ENCODE results near the gene LRRC31. TPM values are rescaled to one million over a fixed set of nuclear protein-coding genes. Genes with fewer than 3 reads are reported as not detected.

LRRC31 gene
- total RNA-seq, 1 donor from 2014 or later, result not detected

DNA sequence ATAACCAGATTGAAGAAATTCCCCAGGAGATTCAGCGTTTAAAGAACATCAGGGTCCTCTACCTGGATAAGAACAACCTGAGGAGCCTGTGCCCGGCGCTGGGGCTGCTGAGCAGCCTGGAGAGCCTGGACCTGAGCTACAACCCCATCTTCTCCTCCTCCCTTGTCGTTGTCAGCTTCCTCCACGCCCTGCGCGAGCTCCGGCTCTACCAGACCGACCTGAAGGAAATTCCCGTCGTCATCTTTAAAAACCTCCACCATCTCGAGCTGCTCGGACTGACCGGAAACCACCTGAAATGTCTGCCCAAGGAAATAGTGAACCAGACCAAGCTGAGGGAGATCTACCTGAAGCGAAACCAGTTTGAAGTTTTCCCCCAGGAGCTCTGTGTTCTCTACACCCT lies 47.6 kb downstream of the LRRC31 start:
- Histone ChIP-seq H3K9me3 (ENCODE audit: control insufficient read depth in 3 of 3, low read length in 3 of 3) (no peaks in the 10 kb centered on the region), H3K36me3 (ENCODE audit: control insufficient read depth in 3 of 3, insufficient read depth in 3 of 3, low read length in 3 of 3) (no peaks in the 10 kb centered on the region), H3K4me3 (ENCODE audit: low read length in 3 of 3) (no peak overlapping the region), H3K4me1 (ENCODE audit: control insufficient read depth in 3 of 3, insufficient read depth in 3 of 3, low read length in 3 of 3) (no peaks in the 10 kb centered on the region), H3K27ac (ENCODE audit: low read depth, low read length) (no peak overlapping the region), H3K9ac (ENCODE audit: low read depth in 1 of 3, low read length in 3 of 3) (no peak overlapping the region), H3K27me3 (ENCODE audit: control insufficient read depth in 3 of 3, insufficient read depth in 3 of 3, low read length in 3 of 3) (peaks cover 0 to 11% (median 5%) of the 10 kb centered on the region in 3 donors)

DNA sequence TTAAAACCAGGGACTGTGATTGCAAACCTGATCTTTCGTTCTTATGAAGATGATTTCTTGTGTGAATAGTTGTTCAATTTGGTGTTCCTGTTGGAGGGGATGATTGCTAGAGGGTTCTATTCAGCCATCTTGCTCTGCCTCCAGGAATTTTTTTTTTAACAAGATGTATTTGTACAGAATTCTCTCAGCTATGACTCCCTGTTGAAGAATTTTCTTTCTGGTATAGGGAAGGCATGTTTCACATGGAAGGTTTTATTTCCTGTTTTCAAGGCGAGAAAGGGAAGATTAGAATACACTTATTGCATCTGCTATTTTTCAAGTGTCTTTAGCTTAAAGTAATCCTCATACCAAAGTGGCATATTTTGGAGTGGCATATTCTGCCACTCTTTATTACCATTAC lies 51.4 kb downstream of the LRRC31 start:
- no peaks in the 10 kb centered on the region for H3K36me3 ChIP-seq (ENCODE audit: control insufficient read depth in 3 of 3, insufficient read depth in 3 of 3, low read length in 3 of 3)
- H3K27ac ChIP-seq (ENCODE audit: low read depth, low read length), result no peak overlapping the region
- peaks cover 3 to 4% (median 4%) of the 10 kb centered on the region in 3 donors for H3K4me1 ChIP-seq (ENCODE audit: control insufficient read depth in 3 of 3, insufficient read depth in 3 of 3, low read length in 3 of 3)
- peaks cover 5 to 15% (median 7%) of the 10 kb centered on the region in 3 donors for H3K27me3 ChIP-seq (ENCODE audit: control insufficient read depth in 3 of 3, insufficient read depth in 3 of 3, low read length in 3 of 3)
- no peaks in the 10 kb centered on the region for H3K9me3 ChIP-seq (ENCODE audit: control insufficient read depth in 3 of 3, low read length in 3 of 3)
- no peak overlapping the region for H3K9ac ChIP-seq (ENCODE audit: low read depth in 1 of 3, low read length in 3 of 3)
- H3K4me3 ChIP-seq (ENCODE audit: low read length in 3 of 3), result no peak overlapping the region

DNA sequence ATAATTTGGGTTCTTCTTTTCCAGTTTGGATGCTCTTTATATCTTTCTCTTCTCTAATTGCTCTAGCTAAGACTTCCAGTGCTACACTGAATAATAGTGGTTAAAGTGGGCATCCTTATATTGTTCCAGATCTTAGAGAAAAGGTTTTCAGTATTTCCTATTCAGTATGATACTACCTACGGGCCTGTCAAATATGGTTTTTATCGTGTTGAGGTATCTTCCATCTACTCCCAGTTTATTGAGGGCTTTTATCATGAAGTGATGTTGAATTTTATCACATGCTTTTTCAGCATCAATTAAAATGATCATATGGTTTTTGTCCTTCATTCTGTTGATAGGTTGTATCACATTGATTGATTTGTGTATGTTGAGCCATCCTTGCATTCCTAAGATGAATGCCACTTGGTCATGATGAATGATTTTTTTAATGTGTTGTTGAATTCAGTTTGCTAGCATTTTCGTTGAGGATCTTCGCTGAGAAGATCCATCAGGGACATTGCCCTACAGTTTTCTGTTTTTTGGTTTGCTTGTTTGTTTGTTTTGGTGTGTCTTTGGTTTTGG lies 54.1 kb downstream of the LRRC31 start:
- no peaks in the 10 kb centered on the region for H3K9me3 ChIP-seq (ENCODE audit: control insufficient read depth in 3 of 3, low read length in 3 of 3)
- no peak overlapping the region for H3K27ac ChIP-seq (ENCODE audit: low read depth, low read length)
- H3K4me1 ChIP-seq (ENCODE audit: control insufficient read depth in 3 of 3, insufficient read depth in 3 of 3, low read length in 3 of 3), result peaks cover 13 to 17% (median 17%) of the 10 kb centered on the region in 3 donors
- no peak overlapping the region for H3K9ac ChIP-seq (ENCODE audit: low read depth in 1 of 3, low read length in 3 of 3)
- no peaks in the 10 kb centered on the region for H3K36me3 ChIP-seq (ENCODE audit: control insufficient read depth in 3 of 3, insufficient read depth in 3 of 3, low read length in 3 of 3)
- no peak overlapping the region for H3K4me3 ChIP-seq (ENCODE audit: low read length in 3 of 3)
- peaks cover 2 to 21% (median 17%) of the 10 kb centered on the region in 3 donors for H3K27me3 ChIP-seq (ENCODE audit: control insufficient read depth in 3 of 3, insufficient read depth in 3 of 3, low read length in 3 of 3)

DNA sequence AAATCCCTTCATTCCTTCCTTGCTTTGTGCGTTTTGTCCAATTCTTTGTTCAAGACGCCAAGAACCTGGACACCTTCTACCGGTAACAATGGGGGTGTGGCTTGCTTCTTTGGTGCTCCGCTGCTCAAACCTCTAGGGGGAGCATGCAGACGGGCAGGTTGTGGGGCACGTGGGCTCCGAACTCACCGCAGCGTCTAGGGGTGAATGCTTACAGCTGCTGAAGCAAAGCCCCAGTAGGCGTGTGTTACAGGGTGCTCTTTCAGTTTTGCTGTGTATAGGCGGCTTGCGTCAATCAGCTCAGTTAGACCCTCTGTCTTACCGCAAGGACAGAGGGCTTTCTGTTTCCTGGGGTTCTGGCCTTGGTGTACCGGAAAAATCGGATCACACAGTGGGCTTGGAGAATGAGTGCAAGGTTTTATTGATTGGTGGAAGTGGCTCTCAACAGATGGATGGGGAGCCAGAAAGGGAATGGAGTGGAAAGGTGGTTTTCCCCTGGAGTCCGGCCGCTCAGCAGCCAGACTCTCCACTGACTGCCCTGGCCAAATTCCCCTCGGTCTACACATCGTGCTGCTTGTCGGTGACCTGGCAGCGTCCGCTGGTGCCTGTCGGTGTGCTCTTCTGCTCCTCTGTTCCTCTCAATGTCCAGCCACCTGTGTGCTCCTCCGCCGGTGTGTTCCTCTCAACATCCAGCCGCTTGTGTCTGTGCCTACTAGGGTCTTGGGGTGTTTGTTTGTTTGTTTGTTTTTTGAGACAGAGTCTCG lies 55.8 kb downstream of the LRRC31 start:
- Histone ChIP-seq H3K36me3 (ENCODE audit: control insufficient read depth in 3 of 3, insufficient read depth in 3 of 3, low read length in 3 of 3) (no peaks in the 10 kb centered on the region), H3K27me3 (ENCODE audit: control insufficient read depth in 3 of 3, insufficient read depth in 3 of 3, low read length in 3 of 3) (peaks cover 2 to 21% (median 17%) of the 10 kb centered on the region in 3 donors), H3K27ac (ENCODE audit: low read depth, low read length) (no peak overlapping the region), H3K9ac (ENCODE audit: low read depth in 1 of 3, low read length in 3 of 3) (peak overlapping the region in 1 of 3 donors; percentile 12), H3K4me1 (ENCODE audit: control insufficient read depth in 3 of 3, insufficient read depth in 3 of 3, low read length in 3 of 3) (peaks cover 13 to 17% (median 17%) of the 10 kb centered on the region in 3 donors), H3K4me3 (ENCODE audit: low read length in 3 of 3) (peak overlapping the region; percentile 60 to 69 (median 65)), H3K9me3 (ENCODE audit: control insufficient read depth in 3 of 3, low read length in 3 of 3) (no peaks in the 10 kb centered on the region)

DNA sequence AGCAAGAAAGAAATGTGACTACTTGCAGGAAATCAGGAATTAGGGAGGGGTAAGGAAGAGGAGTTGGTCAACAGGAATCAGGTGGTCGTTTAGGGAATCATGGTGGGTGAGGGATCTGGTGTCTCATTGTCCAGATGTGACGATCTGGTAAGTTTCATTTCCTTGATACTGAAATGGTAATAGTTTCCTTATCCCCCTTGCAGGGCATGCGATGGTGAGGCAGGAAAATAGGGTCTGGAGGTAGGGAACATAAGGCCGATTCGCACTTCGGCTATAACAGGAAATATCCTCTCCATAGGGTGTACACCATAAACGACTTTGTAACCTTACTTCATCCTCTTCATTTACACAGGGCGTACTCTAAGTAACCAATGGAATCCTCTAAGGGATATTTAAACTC lies 56.5 kb downstream of the LRRC31 start:
- Histone ChIP-seq H3K9ac (ENCODE audit: low read depth in 1 of 3, low read length in 3 of 3) (no peak overlapping the region), H3K36me3 (ENCODE audit: control insufficient read depth in 3 of 3, insufficient read depth in 3 of 3, low read length in 3 of 3) (no peaks in the 10 kb centered on the region), H3K4me1 (ENCODE audit: control insufficient read depth in 3 of 3, insufficient read depth in 3 of 3, low read length in 3 of 3) (peaks cover 13 to 17% (median 17%) of the 10 kb centered on the region in 3 donors), H3K27me3 (ENCODE audit: control insufficient read depth in 3 of 3, insufficient read depth in 3 of 3, low read length in 3 of 3) (peaks cover 2 to 19% (median 17%) of the 10 kb centered on the region in 3 donors), H3K27ac (ENCODE audit: low read depth, low read length) (no peak overlapping the region), H3K9me3 (ENCODE audit: control insufficient read depth in 3 of 3, low read length in 3 of 3) (no peaks in the 10 kb centered on the region), H3K4me3 (ENCODE audit: low read length in 3 of 3) (peak overlapping the region; percentile 65 to 73 (median 69))

DNA sequence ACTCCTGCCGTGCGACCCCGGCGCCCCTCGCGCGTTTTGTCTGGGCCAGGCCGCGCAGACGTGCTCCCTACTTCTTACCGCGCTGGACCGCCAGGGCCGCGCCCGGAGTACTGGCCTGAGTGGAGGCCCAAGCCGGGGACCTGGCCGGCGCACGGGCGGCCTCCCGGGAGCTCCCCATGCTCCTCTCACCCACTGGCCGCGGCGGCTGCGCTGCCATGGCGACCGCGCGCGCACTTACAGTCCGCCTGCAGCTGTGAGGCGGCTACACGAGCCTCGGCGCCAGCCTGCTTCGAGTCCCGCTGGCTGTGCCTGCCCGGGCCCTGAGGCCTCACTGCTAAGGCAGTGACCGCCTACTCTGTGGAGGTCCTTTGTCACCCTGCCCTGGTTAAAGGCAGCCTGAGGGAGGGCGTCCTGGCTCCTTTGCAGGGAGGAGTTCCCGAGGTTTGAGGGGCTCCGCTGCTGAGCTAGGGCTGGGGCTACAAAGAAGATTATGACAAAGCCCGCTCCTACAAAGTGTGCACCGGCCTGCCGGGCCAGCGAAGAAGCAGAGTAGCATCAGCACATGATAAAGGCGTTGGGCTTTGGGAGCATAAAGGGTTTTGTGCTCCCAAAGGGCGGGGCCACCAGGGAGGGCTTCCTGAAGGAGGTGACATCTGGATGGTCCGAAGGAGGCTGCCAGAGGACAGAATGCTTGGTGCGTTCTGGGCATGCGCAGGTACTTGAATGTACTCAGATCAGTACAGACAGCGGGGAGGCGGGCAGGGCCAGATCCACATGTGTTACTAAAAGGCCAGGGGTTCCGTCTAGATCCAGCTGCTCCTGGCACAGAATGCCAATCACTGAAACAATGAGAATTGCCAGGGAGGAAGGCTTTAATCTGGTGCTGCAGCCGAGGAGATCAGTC lies 57.2 kb downstream of the LRRC31 start, which contains the start of the genes LRRC34 and LRRIQ4:
TSS of gene LRRC34 (minus strand) at position 573 of the 904 bp plus-strand sequence. CDS start at position 217, 356 bp downstream.
TSS of gene LRRIQ4 (plus strand) at position 539 of the 904 bp plus-strand sequence. CDS start 9,052 bp downstream, outside the sequence.
- no peaks in the 10 kb centered on the region for H3K36me3 ChIP-seq (ENCODE audit: control insufficient read depth in 3 of 3, insufficient read depth in 3 of 3, low read length in 3 of 3)
- peak within 1 kb of the TSS; percentile 56 to 80 (median 76) for H3K9ac ChIP-seq (ENCODE audit: low read depth in 1 of 3, low read length in 3 of 3)
- peak within 1 kb of the TSS; percentile 12 for H3K27ac ChIP-seq (ENCODE audit: low read depth, low read length)
- H3K27me3 ChIP-seq (ENCODE audit: control insufficient read depth in 3 of 3, insufficient read depth in 3 of 3, low read length in 3 of 3), result peaks cover 0 to 17% (median 13%) of the 10 kb centered on the region in 3 donors
- H3K4me1 ChIP-seq (ENCODE audit: control insufficient read depth in 3 of 3, insufficient read depth in 3 of 3, low read length in 3 of 3), result peaks cover 13 to 17% (median 17%) of the 10 kb centered on the region in 3 donors
- no peaks in the 10 kb centered on the region for H3K9me3 ChIP-seq (ENCODE audit: control insufficient read depth in 3 of 3, low read length in 3 of 3)
- peak within 1 kb of the TSS; percentile 65 to 73 (median 69) for H3K4me3 ChIP-seq (ENCODE audit: low read length in 3 of 3)

DNA sequence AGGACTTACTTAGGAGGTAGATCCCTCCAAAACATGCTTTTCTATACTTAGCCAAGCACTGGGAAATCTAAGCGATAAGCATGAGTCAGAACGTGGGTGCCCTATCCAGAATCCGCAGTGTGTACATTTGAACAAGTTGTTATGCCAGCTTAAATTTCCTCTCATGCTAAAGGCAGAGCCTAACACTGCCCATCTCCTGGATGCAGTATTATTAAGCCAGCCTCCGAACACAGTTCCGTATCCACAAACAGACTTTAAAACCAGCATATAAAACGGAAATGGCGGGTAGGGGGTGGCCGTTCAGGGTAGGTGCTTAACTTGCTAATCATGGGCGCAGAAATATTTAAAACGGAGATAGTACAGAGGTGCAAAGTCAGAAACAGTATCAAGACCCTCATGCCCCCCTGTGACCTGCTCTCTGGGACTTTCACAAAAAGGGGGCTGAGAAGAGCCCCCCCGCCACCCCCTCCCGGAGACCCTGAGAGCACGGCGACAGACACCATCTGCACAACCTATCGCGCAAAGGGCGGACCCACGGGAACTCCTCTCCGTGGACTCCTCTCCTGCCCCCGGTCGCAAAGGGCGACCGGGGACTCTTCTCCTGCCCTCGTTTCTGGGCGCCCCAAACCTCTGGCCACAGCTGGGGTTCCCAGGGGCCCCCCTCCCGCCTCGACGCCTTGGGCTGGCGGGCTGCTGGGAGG lies 58.0 kb downstream of the LRRC31 start:
- H3K36me3 ChIP-seq (ENCODE audit: control insufficient read depth in 3 of 3, insufficient read depth in 3 of 3, low read length in 3 of 3), result no peaks in the 10 kb centered on the region
- peaks cover 0 to 17% (median 13%) of the 10 kb centered on the region in 3 donors for H3K27me3 ChIP-seq (ENCODE audit: control insufficient read depth in 3 of 3, insufficient read depth in 3 of 3, low read length in 3 of 3)
- peak overlapping the region; percentile 65 to 73 (median 69) for H3K4me3 ChIP-seq (ENCODE audit: low read length in 3 of 3)
- H3K4me1 ChIP-seq (ENCODE audit: control insufficient read depth in 3 of 3, insufficient read depth in 3 of 3, low read length in 3 of 3), result peaks cover 13 to 17% (median 17%) of the 10 kb centered on the region in 3 donors
- peak overlapping the region; percentile 43 to 76 (median 56) for H3K9ac ChIP-seq (ENCODE audit: low read depth in 1 of 3, low read length in 3 of 3)
- no peaks in the 10 kb centered on the region for H3K9me3 ChIP-seq (ENCODE audit: control insufficient read depth in 3 of 3, low read length in 3 of 3)
- peak overlapping the region; percentile 12 for H3K27ac ChIP-seq (ENCODE audit: low read depth, low read length)

DNA sequence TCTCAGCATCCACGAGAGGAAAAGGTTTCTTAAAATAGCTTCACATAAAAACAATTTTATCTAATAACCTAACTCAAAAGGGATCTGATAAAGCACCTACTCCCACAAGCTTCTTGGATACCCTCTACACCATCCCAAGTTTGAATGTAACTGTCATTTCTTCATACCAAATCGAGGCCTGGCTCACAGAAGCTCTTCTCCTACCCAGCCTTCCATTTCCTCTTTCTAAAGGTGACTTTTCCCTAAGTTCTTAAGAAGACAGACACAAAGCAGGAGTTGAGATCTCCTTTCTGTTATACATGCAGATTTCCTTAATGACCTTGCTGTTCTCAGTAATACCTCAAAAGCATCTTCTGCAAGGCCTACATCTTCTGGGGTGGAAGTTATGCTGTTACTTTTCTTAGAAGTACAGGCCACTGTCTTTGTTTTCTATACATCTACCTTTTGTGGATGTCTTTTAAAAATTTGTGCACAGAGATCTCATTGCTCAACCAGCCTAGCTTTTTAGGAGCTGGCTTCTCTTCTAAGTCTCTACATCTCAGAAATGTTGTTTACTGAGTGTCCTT lies 60.4 kb downstream of the LRRC31 start:
- Histone ChIP-seq H3K36me3 (ENCODE audit: control insufficient read depth in 3 of 3, insufficient read depth in 3 of 3, low read length in 3 of 3) (no peaks in the 10 kb centered on the region), H3K4me1 (ENCODE audit: control insufficient read depth in 3 of 3, insufficient read depth in 3 of 3, low read length in 3 of 3) (peaks cover 13 to 17% (median 17%) of the 10 kb centered on the region in 3 donors), H3K9ac (ENCODE audit: low read depth in 1 of 3, low read length in 3 of 3) (no peak overlapping the region), H3K9me3 (ENCODE audit: control insufficient read depth in 3 of 3, low read length in 3 of 3) (no peaks in the 10 kb centered on the region), H3K27me3 (ENCODE audit: control insufficient read depth in 3 of 3, insufficient read depth in 3 of 3, low read length in 3 of 3) (peaks cover 0 to 17% (median 13%) of the 10 kb centered on the region in 3 donors), H3K27ac (ENCODE audit: low read depth, low read length) (no peak overlapping the region), H3K4me3 (ENCODE audit: low read length in 3 of 3) (no peak overlapping the region)

DNA sequence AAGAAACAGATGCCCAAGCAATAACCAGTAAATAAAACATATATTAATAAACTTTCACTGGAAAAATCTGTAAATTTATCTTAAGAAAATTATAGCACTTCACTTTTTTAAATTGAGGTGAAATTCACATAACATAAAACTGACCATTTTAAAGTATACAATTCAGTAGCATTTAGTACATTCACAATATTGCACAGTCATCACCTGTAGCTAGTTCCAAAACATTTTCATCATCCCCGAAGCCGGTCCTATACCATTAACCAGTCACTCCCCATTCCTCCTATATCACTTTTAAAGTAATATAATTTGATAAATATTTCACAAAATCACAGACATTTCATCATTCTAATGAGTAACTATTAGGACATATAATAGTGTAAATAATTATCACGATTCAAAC lies 65.1 kb downstream of the LRRC31 start:
- no peaks in the 10 kb centered on the region for H3K4me1 ChIP-seq (ENCODE audit: control insufficient read depth in 3 of 3, insufficient read depth in 3 of 3, low read length in 3 of 3)
- no peaks in the 10 kb centered on the region for H3K36me3 ChIP-seq (ENCODE audit: control insufficient read depth in 3 of 3, insufficient read depth in 3 of 3, low read length in 3 of 3)
- H3K27me3 ChIP-seq (ENCODE audit: control insufficient read depth in 3 of 3, insufficient read depth in 3 of 3, low read length in 3 of 3), result no peaks in the 10 kb centered on the region
- no peak overlapping the region for H3K27ac ChIP-seq (ENCODE audit: low read depth, low read length)
- no peak overlapping the region for H3K9ac ChIP-seq (ENCODE audit: low read depth in 1 of 3, low read length in 3 of 3)
- H3K9me3 ChIP-seq (ENCODE audit: control insufficient read depth in 3 of 3, low read length in 3 of 3), result no peaks in the 10 kb centered on the region
- no peak overlapping the region for H3K4me3 ChIP-seq (ENCODE audit: low read length in 3 of 3)
